Stomach (tissue), 9 donors: ENCODE results near the gene MRPL1. TPM values are rescaled to one million over a fixed set of nuclear protein-coding genes. Genes with fewer than 3 reads are reported as not detected.
A peak's percentile ranks its signal among the peaks of the same experiment; 100 is the strongest.

Experiments used
- DNase-seq, 2 donors: peaks; one replicate each; pipeline versions ENCODE4 v3.0.0 to v3.0.0-alpha.2; 2013 to 2019
- H3K27ac ChIP-seq, 5 donors: fragments of 200-600 bp in 4 of 5; sonication (generic) in 4 of 5; one replicate each; pipeline ENCODE4 v1.5.1; 2013 to 2019; ENCODE audit warnings: mild to moderate bottlenecking in 1 of 5, moderate library complexity in 1 of 5
- H3K27me3 ChIP-seq, 3 donors: fragments of 200-600 bp; sonication (generic); one replicate each; pipeline ENCODE4 v1.5.1; 2017 to 2019; ENCODE audit warnings: mixed run types in 1 of 3
- H3K36me3 ChIP-seq, 4 donors: fragments of 200-600 bp; sonication (generic); 1 replicate in 3 of 4; 2 replicates in 1 of 4; pipeline ENCODE4 v1.5.1; 2016 to 2019
- H3K4me1 ChIP-seq, 4 donors: fragments of 200-600 bp; sonication (generic); one replicate each; pipeline ENCODE4 v1.5.1; 2016 to 2019
- H3K4me3 ChIP-seq, 4 donors: fragments of 200-600 bp; sonication (generic) in 3 of 4; one replicate each; pipeline ENCODE4 v1.5.1; 2016 to 2019; ENCODE audit warnings: mild to moderate bottlenecking in 1 of 4
- H3K9me3 ChIP-seq, 4 donors: fragments of 200-600 bp; sonication (generic); one replicate each; pipeline ENCODE4 v1.5.1; 2016 to 2019
- EP300 ChIP-seq: sonication (generic); formaldehyde crosslinking; IDR thresholded peaks from one replicate; pipeline ENCODE4 v1.6.1; 2017; ENCODE audit warnings: antibody characterized with exemption
- POLR2A ChIP-seq, 4 donors: fragments of 450-650 bp; IDR thresholded peaks; one replicate each; pipeline ENCODE4 v1.6.1; 2016; ENCODE audit warnings: antibody characterized with exemption in 4 of 4, control low read depth in 2 of 4, mild to moderate bottlenecking in 1 of 4, moderate library complexity in 1 of 4
- POLR2AphosphoS5 ChIP-seq, 3 donors: sonication (generic); formaldehyde crosslinking; IDR thresholded peaks; one replicate each; pipeline ENCODE4 v1.6.1; 2016; ENCODE audit warnings: antibody characterized with exemption in 3 of 3
- WGBS, 5 donors: extraction: QIAGEN DNeasy Blood & Tissue Kit in 3 of 5; methylation state at CpG; one replicate each; pipeline versions ENCODE4 v1.1.5 to v1.1.7; 2013 to 2018; 5-methylcytosine and 5-hydroxymethylcytosine counted together
- intact Hi-C: fragments of 100-400 bp; cut with DNase I; formaldehyde crosslinking; loops from one replicate; pipeline ENCODE4 v1.15.1; 2023; ENCODE audit warnings: low total_unique reads
- polyA plus RNA-seq, 3 donors: library from polyadenylated mRNA; stranded (reverse); fragments of 200-250 nt; gene quantifications; one replicate each; pipeline ENCODE4 v1.2.3, GENCODE V29; 2013
- total RNA-seq, 5 donors: library from RNA; depleted of rRNA; stranded (reverse); fragments of >200 nt; gene quantifications; one replicate each; pipeline versions ENCODE4 v1.1.0 to v1.2.3, GENCODE V29; 2014 to 2016
- TF ChIP-seq, protein P1 (sequence below), 7 experiments: fragments of 450-650 bp in 4 of 7; fragments of 200-600 bp in 3 of 7; sonication (generic) in 3 of 7; IDR thresholded peaks; one replicate each; pipeline ENCODE4 v1.5.1; 2016 to 2019; ENCODE audit warnings: antibody characterized with exemption in 7 of 7, control low read depth in 2 of 7, mild to moderate bottlenecking in 1 of 7
- donor health status: healthy with polysubstance abuse.
- donor health status: Bipolar disorder and iron deficiency.
- donor health status: healthy.

Gene MRPL1
- total and polyA plus RNA-seq, 8 donors, result 1.8 to 133 (median 36.9) TPM

DNA sequence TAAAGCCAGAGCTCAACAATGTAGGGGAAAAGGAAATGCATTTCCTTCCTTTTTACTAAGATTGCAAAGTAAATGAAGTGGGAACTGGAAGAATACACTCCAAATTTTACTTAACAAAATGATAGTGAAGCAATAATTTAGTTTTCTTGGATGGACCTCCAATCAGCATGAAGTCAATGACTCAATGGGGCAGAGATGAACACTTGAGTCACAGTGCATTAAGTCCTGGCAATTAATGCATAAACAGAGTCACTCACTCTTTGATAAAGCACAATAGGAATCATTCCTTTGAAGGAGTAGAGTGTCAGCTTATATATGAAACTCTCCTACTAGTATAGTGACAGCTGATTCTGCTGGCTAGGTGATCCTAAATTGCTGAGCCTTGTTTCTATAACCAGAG, 127.8 kb downstream of the MRPL1 start:
- no peak for TF ChIP-seq EP300
- TF ChIP-seq POLR2A (IDR thresholded peaks at IDR 0.05), result no peak
- no peak for TF ChIP-seq POLR2AphosphoS5 (IDR thresholded peaks at IDR 0.05)
- TF ChIP-seq, protein P1, sequence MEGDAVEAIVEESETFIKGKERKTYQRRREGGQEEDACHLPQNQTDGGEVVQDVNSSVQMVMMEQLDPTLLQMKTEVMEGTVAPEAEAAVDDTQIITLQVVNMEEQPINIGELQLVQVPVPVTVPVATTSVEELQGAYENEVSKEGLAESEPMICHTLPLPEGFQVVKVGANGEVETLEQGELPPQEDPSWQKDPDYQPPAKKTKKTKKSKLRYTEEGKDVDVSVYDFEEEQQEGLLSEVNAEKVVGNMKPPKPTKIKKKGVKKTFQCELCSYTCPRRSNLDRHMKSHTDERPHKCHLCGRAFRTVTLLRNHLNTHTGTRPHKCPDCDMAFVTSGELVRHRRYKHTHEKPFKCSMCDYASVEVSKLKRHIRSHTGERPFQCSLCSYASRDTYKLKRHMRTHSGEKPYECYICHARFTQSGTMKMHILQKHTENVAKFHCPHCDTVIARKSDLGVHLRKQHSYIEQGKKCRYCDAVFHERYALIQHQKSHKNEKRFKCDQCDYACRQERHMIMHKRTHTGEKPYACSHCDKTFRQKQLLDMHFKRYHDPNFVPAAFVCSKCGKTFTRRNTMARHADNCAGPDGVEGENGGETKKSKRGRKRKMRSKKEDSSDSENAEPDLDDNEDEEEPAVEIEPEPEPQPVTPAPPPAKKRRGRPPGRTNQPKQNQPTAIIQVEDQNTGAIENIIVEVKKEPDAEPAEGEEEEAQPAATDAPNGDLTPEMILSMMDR (IDR thresholded peaks at IDR 0.05), result no peak
- intact Hi-C loops, result no loop called here
- no peaks in the 10 kb centered on the region for H3K36me3 ChIP-seq
- no peak overlapping the region for H3K27ac ChIP-seq
- H3K27me3 ChIP-seq, result no peaks in the 10 kb centered on the region
- no peak for DNase-seq
- no peaks in the 10 kb centered on the region for H3K9me3 ChIP-seq
- H3K4me1 ChIP-seq, result no peaks in the 10 kb centered on the region
- no peak overlapping the region for H3K4me3 ChIP-seq

DNA sequence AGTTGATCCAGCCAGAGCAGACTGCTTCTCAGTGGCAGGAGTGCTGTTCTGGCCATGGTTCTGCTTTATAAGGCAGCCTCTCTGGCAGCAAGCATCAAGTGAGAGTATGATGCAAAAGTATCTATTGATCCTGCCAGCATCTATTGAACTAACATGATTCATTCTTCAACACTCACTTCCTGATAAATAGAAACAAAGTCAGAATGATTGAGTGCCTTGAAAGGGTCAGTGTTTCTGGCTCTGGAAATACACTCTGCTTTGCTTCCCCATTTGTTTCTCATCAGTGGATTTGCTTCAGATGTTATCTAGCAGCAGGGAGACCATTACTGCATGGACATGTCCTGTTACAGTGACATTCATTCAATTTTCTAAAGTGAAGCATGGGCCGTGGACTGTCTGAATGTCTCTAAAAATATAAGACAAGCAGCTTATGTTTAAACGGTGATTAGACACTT, 128.3 kb downstream of the MRPL1 start:
- Histone ChIP-seq H3K4me3 (no peak overlapping the region), H3K27ac (no peak overlapping the region), H3K4me1 (no peaks in the 10 kb centered on the region), H3K9me3 (no peaks in the 10 kb centered on the region), H3K36me3 (no peaks in the 10 kb centered on the region), H3K27me3 (no peaks in the 10 kb centered on the region)
- no peak for TF ChIP-seq POLR2A (IDR thresholded peaks at IDR 0.05)
- TF ChIP-seq, protein P1 (IDR thresholded peaks at IDR 0.05), result no peak
- no peak for TF ChIP-seq EP300
- intact Hi-C loops, result no loop called here
- DNase-seq, result peak in 1 of 2 donors; percentile 6
- WGBS, 5 donors, result 48 to 59% (median 54%) methylated on average over 2 of the region's 2 CpGs

DNA sequence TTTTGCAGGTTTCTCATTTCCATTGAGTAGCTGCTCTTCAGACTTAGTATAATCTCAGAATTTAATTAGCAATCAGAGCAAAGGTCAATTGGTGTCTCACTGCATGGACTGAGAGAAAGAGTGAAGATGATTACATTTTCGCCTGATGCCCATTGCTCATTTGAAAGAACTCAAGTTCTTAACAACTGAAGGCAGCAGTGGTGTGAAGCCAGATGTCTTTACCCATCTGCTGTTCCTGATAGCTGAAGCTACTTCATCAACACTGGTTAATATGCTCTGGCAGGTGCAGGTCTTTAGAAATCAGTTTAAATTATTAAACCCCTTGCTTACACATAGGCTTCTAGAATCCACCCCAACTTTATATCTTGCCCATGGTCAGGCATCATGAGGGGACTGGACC, 130.0 kb downstream of the MRPL1 start:
- Histone ChIP-seq H3K36me3 (no peaks in the 10 kb centered on the region), H3K4me3 (no peak overlapping the region), H3K27ac (no peak overlapping the region), H3K27me3 (no peaks in the 10 kb centered on the region), H3K4me1 (no peaks in the 10 kb centered on the region), H3K9me3 (no peaks in the 10 kb centered on the region)
- no peak for DNase-seq
- 89 to 94% (median 92%) methylated on average over 1 of the region's 1 CpG for WGBS, 5 donors
- TF ChIP-seq EP300, result no peak
- no peak for TF ChIP-seq POLR2AphosphoS5 (IDR thresholded peaks at IDR 0.05)
- no peak for TF ChIP-seq POLR2A (IDR thresholded peaks at IDR 0.05)
- TF ChIP-seq, protein P1 (IDR thresholded peaks at IDR 0.05), result no peak
- intact Hi-C loops, result no loop called here

DNA sequence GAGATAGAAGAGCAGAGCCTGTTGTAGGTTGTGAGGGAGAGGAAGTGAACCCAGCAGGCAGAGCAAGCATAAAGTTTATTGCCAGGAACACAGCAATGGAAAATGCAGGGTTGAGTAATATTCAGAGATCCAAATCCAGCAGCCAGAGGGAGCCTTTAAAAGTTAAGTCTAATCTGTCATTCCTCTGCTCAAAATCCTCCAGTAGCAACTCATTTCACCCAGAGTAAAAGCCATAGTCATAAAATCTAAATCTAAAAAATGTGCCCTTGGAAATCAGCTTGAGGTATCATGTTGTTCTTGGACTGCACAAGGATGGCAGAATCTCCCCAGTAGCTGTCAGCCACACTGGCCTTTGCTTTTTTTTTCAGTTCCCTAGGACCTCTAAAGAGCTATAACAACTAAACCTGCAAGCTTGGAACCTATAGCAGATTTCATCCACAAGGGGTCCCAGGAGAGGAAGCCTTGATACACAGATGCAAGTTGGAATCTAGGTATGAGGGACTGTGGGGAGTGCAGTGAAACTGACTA, 131.6 kb downstream of the MRPL1 start:
- DNase-seq, result peak in 1 of 2 donors; percentile 81
- intact Hi-C loops, result no loop called here
- no peaks in the 10 kb centered on the region for H3K36me3 ChIP-seq
- no peaks in the 10 kb centered on the region for H3K27me3 ChIP-seq
- H3K4me3 ChIP-seq, result no peak overlapping the region
- TF ChIP-seq, protein P1 (IDR thresholded peaks at IDR 0.05), result peak in 3 of 7 experiments; percentile 30 to 35 (median 32)
- TF ChIP-seq POLR2A (IDR thresholded peaks at IDR 0.05), result no peak
- H3K27ac ChIP-seq, result no peak overlapping the region
- H3K9me3 ChIP-seq, result no peaks in the 10 kb centered on the region
- H3K4me1 ChIP-seq, result no peaks in the 10 kb centered on the region
